ENCODE data around the gene CPED1.

- TF ChIP-seq, protein P1, sequence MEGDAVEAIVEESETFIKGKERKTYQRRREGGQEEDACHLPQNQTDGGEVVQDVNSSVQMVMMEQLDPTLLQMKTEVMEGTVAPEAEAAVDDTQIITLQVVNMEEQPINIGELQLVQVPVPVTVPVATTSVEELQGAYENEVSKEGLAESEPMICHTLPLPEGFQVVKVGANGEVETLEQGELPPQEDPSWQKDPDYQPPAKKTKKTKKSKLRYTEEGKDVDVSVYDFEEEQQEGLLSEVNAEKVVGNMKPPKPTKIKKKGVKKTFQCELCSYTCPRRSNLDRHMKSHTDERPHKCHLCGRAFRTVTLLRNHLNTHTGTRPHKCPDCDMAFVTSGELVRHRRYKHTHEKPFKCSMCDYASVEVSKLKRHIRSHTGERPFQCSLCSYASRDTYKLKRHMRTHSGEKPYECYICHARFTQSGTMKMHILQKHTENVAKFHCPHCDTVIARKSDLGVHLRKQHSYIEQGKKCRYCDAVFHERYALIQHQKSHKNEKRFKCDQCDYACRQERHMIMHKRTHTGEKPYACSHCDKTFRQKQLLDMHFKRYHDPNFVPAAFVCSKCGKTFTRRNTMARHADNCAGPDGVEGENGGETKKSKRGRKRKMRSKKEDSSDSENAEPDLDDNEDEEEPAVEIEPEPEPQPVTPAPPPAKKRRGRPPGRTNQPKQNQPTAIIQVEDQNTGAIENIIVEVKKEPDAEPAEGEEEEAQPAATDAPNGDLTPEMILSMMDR (IDR thresholded peaks at IDR 0.05) = no peak
- TF ChIP-seq POLR2AphosphoS5 (IDR thresholded peaks at IDR 0.05; ENCODE audit: low read depth, low read length) (no peak), SIN3A (IDR thresholded peaks at IDR 0.05; ENCODE audit: borderline replicate concordance, insufficient read depth, low read depth, low read length) (no peak), REST (IDR thresholded peaks at IDR 0.05; ENCODE audit: insufficient read depth in 1 of 2, low read depth in 2 of 2, low read length in 1 of 2) (no peak)
Measured at GRCh38 chr7:121196286-121196685, 207.8 kb downstream of the CPED1 start.
